Brain pericyte (primary cell): Measurements from ENCODE around the gene LIN37.
"Not testable (repeated sequence)": the region's sequence is repeated elsewhere in the genome, so short reads cannot be mapped to it uniquely, and the experiment has no call there.

Experiments
- DNase-seq: peaks from one replicate; pipeline ENCODE4 v3.0.0-alpha.2; 2012; ENCODE audit warnings: low read depth, low spot score

The LIN37 gene

DNA sequence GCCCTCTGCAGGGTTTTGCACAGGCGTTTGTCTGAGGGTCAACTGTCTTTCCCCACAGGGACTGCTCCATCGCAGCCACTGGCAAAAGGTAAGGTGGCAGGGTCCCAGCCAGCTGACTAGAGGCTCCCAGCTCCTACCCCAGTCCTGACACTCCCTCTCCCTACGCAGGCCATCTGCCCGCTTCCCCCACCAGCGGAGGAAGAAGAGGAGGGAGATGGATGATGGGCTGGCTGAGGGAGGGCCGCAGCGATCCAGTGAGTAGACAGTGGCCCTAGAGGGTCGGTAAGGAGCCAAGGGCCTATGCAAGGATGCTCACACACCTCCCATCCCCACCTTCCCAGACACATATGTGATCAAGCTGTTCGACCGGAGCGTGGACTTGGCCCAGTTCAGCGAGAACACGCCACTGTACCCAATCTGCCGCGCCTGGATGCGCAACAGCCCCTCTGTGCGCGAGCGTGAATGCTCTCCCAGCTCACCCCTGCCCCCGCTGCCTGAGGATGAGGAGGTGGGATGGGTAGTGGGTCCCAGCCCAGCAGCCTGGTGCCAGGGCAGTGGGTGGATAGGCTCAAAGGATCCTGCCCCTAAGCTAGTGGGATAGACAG, 4.5 kb downstream of the LIN37 start:
- no peak for DNase-seq

DNA sequence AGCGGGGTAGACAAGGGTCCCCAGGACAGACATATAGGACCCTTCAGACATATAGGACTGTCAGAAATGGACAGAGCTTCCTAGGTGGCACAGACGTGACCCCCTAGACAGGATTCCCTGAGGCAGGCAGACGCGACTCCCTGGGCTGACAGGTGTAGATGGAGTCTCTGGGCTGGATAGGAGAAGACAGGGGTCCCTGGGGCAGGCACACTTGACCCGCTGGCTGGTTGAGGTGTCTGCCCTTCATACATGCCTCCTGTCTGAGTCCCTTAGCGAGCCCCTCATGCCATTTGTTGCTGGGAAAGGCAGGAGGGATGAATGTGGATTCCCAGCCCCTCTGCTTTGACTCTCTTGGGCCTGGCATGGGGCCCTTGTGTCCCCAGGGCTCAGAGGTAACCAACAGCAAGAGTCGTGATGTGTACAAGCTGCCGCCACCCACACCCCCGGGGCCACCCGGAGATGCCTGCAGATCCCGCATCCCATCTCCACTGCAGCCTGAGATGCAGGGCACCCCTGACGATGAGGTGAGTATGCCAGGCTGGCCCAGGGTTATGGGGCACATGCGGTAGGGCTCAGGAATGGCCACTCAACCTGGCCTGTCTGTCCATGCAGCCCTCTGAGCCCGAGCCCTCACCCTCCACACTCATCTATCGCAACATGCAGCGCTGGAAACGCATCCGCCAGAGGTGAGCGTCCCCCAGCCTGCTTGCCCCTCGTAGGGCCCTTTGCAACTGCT, 5.4 kb downstream of the LIN37 start:
- DNase-seq = no peak

DNA sequence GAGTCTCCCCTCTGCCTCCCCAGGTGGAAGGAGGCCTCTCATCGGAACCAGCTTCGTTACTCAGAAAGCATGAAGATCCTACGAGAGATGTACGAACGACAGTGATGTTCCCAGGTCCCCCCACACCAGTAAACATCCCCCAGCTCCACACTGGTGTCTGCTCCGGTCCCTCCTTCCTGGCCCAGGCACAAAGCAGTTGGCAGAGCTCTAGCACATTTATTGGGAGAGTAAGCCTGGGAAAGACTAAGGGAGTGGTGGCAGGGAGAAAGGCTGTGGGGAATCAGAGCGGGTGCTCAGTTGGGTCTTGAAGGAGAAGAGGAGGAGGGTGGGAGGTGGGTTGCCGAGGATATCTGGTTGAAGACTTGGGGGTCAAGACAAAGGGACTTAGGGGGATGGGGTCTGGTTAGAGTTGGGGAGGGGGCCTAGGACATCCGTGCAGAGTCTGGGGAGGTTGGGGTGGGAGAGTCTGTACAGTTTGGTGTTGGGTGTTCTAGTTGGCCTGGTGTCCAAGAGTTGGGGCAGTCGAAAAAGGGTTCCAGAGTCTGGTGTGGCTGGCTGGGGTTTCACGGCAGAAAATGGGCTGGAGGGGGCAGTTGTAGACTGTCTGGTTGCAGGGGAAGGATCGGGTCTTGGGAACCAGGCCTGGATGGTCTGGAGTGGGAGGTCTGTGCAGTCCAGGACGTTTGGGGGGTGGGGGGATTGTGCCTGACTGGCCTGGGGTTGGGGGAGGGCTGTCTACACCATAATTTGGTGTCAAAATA, 6.2 kb downstream of the LIN37 start:
- DNase-seq = no peak

DNA sequence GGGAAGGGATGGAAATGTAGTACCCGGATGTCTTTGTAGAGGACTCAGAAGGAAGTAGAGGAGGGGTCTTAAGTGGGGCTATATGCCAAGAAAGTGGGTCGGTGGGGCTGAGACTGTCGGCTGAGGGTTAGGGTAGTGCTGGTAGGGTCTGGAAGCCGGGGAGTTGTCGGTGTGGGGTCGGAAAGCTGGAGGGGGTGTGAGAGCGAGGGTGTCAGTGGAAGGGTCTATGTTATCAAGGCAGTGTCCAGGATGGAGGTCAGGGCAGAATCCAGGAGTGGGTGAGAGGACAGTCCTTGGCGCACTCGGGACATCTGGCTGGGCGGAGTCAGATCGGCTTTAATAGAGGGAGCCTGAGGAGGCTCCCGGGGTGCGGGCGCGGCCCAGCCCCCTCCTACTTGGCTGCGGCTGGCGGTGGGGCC, 6.8 kb downstream of the LIN37 start:
- no peak for DNase-seq

DNA sequence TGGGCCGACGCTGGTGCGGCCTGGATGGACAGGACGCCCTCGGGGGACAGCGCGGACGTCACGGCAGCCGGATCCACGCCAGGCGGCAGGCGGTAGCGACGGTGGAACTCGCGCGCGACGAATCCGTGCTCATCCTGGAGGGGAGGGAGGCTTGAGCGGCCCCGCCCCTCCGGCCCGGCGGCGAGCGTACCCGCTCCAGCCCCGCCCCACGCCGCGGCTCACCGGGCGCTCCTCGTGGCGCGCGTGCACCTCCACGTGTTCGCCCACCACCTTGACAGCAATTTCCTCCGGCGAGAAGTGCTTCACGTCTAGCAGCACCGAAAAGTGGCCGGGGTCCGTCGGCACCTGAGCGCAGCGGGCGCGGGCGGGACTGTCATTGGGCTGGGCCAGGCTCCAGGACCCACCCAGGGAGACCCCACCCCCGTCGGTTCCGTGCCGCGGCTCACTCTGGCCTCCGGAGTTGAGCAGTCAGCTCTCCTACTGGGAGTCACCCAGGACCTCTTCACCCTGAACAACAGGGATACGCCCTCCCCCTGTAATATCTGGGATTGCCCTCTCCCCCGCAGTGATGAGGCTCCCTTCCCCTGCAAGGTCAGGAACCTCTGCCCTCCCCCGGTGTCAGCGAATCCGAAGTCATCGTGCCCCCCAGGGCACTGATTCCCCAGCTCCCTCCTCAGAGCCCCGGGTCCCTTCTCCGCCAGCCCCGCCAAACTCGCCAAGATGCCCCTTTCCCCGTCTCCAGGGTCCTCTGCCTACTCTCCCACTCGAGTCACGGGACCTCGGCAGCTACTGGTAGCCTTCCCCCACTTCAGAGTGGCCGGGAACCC, 7.4 kb downstream of the LIN37 start:
- no peak for DNase-seq

DNA sequence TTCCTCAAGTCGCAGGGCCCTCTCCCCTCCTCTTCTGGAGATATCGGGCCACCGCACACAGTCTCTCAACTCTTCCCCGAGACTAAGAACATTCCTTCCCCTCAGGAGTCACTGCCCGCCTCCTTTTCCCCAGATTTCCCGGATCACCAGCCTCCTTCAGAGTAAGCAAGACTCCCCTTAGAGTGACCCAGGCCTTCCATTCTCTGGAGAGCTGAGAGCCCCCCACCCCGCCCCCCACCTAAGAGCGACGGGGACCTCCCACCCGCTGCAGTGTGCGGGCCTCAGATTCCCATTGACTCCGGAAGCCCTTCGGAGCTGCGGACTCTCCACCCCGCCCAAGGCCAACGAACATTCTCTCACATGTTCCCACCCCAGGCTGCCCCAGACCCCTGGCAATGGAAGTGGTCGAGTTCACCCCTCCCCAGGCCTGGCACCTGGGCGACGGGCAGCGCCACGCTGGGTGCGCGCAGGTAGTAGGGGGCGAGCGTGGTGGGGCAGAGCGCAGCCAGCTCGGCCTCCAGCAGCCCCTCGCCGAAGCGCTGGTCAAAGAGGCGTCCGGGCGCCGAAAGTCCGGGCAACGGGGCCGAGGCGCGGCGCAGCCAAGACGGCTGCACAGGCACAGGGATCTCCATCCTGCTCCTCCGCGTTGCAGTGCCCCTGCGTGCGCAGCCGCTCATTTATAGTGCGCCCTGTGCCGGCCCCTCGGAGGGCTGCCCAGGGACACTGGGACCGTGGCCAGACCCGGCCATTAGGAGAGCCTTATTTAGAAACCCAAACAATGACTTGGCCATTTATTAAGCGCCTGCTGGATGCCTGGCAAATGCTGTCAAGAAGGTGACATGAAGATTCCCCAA, 8.2 kb downstream of the LIN37 start, which contains the start of gene HSPB6:
Gene HSPB6 (minus strand): TSS at position 653 of the 854 bp plus-strand sequence. CDS start 21 bp downstream, at position 632.
- no peak for DNase-seq

DNA sequence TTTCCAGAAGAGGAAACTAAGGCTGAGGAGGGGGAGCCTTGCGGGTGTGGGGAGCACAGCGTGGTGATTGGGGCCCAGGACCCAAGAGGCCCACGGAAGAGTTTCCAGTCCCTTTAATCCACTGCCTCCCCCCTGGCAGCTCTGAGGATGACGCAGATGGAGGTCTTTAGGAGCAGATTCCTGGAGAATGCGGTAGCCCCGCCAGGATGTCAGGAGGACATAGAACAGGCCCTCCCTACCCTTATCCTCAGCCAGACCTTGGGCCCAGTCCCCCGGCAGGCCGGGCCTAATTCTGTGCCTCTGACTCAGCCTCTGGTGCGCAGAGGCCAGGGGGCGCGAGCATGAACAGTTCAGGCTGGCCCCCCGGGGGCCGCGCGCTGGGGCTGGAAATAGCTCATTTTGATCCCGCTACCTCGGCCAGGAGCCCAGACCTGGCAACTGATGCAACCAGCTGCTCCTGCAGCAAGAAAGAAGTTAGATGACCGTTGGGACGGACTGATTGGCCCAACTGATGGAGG, 8.9 kb downstream of the LIN37 start:
- DNase-seq = peak; percentile 81

DNA sequence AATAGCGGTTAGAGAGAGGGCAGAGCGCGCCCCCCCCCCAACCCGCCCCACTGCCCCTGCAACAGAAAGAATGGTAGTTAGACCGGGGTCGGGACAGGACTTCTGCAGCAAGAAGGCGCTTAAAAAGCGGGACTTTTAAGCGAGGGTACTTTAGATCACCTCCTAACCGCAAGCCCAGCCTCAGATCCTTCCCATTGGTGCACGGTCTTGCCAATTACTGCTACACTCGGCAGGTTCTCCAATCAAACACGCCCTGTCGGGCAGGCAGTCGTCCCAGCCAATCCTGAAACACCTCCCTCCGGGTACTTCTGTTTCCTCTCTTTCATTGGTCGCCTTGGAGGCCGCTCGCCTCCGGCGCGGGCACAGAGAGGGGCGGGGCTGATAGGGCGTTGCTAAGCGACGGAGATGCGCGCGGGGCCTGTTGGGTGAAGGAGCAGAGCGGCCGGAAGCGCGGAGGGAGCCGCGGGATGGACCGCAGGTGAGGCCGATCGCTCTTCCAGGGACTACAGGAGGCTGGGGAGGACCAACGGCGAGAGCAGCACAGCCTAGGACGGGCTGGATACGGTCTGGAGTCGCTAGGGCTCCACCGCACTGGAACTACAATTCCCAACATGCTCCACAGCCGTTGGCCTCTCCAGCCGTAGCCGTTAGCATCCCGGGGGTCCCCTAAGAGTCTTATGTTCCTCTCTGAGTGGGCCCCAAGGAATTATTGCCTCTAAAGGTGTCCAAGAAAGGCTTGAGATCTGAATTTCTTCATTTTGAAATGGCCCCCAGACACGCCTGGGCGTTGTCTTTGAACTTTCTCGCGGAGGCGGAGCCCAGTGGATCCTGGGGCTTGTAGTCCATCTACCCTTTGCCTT, 9.6 kb downstream of the LIN37 start, which contains the start of gene PROSER3:
Gene PROSER3 (plus strand): TSS at position 428 of the 860 bp plus-strand sequence. CDS start 40 bp downstream, at position 468.
- DNase-seq = peak; percentile 98

DNA sequence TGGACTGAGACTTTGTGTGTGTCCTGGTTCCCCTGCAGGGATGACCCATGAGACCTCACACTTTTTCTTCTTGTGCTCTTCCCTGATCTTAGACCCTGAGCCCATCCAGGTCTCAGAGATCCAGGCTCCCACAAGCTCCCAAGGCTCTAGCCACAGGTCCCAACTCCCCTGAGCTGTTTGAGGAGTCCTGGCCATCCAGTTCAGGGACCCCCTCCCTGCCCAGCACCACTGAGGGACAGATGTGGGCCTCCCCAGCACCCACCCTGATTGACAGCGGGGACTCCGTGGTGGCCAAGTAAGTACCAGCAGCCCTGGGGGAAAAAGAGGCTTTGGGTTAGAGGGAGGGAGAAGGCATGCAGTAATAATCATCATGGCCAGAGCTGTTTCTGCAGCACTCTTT, 11.3 kb downstream of the LIN37 start:
- no peak for DNase-seq

DNA sequence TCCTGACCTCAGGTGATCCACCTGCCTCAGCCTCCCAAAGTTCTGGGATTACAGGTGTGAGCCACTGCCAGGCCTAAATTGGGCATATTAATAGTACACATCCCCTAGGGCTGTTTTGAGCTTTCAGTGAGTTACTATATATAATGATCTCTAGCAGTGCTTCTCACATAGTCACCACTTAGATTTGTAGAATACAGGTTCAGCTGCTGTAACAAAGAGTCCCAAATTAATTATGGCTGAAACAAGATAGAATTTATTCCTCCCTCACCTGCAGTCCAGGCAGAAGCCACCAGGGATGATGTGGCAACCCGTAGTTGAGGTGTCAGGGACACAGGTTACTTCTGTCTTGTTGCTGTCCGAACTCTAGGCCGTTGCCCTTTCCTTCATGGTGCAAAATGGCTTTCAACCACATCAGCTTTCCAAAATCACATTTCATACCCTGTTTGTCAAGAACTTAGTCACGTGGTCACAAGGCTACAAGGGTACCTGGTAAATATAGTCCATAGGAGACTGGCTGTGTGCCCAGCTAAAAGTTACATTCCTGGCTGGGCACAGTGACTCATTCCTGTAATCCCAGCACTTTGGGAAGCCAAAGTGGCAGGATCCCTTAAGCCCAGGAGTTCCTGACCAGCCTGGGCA, 12.5 kb downstream of the LIN37 start:
- no peak for DNase-seq

DNA sequence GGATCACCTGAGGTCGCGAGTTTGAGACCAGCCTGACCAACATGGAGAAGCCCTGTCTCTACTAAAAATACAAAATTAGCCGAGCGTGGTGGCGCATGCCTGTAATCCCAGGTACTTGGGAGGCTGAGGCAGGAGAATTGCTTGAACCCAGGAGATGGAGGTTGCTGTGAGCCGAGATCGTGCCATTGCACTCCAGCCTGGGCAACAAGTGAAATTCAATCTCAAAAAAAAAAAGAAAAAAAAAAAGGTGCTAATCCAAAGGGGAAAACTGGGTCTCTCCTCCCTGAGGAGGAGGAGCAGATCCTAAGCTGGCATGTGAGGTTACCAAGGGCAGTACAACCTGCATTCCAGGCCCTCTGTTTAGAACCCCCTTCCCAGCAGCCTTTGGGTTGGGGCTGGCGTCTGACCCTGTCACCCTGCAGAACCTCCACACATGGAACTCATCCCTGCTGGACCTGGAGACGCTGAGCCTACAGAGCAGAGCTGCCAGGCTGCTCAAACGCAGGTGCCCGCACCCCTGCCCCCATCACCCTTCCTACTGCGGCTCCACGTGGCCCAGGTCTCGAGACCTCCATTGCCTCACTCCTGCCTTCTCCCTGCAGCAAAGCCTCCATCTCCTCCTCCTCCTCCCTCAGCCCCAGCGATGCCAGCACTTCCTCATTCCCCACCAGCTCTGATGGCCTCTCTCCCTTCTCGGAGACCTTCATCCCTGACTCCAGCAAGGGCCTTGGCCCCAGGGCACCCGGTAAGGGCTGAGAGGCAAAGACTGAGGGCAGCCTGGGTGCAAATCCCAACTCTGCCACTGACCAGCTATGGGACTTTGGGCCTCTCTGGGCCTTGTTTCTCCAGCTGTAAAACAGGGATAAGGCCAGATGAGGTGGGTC, 16.3 kb downstream of the LIN37 start:
- no peak for DNase-seq

DNA sequence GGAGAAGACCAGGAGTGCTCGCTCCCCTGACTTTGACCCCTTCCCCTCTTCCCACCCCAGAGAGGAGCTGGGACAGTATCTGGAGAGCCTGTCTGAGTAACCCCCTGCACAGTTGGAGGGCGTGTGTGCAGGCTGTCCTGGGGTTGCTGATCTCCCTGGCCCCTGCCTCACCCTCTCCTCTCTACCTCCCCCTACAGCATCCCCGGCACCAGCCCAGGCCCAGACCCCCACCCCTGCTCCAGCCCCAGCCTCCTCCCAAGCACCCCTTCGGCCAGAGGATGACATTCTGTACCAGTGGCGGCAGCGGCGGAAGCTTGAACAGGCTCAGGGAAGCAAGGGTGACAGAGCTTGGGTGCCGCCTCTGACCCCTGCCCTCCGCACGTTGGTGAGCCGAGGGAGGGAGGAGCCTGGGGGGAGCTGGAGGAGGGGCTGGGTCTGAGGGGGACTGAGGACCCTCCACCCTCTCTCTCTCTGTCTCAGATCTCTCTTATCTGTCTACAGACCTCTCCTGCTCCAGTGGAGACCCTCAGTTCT, 18.3 kb downstream of the LIN37 start:
- no peak for DNase-seq

DNA sequence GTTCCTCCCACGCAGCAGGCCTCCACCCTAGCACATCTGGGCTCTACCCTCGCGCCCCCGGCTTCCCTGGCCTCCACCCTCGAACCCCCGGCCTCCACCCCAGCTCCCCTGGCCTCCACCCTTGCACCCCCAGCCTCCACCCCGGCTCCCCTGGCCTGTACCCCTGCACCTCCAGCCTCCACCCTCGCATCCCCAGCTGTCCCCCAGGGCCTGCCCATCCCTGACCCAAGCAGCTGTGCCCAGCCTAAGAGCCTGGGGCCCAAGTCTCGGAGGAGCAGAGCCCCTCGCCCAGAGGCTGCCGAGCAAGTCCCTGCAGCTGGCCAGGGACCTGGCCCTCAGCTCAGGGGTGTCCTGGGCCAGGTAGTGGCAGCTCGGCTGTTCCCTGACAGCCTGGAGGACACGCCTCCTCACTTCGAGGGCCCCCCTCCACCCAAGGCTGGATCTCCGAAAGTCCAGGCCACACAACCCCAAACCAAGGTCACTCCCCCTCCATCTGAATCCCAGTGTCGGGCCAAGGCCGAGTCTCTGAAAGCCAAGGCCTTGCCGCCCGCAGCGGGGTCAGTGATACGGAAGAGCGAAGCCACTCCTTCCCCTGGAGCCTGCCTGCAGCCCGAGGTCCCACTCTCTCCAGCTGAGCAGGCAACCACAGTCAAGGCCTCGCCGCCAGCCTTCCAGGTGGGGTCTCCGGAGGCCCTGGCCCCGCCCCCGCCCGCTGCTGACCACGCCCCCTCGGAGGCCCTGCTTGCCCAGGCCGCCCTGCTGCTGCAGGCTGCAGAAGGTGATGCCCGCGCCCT, 19.1 kb downstream of the LIN37 start:
- no peak for DNase-seq

DNA sequence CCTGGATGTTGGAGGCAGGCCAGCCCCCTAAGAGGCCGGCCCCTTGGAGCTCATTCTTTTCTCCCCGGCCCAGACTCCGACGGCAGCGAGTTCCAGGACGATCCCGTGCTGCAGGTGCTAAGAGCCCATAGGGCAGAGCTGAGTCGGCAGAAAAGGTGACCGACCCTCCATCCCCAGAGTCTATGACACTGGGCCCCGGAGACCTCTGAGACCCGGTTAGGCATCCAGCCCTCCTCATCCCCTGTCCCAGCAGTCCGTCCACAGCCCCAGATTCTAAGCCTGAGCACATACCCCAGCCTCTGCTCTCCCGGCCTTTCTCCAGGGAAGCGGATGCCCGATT, 19.7 kb downstream of the LIN37 start:
- DNase-seq = no peak

DNA sequence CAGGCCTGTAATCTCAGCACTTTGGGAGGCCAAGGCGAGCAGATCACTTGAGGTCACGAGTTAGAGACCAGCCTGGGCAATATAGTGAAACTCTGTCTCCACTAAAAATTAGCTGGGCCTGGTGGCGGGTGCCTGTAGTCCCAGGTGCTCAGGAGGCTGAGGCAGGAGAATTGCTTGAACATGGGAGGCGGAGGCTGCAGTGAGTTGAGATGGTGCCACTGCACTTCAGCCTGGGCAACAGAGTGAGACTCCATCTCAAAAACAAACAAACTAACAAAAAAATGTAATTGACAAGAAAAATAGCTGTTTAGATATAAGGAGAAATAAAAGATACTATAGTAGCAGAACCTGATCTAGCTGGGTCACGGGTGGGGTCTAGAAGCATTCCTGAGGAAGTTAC, 24.0 kb downstream of the LIN37 start:
- not testable (repeated sequence) for DNase-seq

DNA sequence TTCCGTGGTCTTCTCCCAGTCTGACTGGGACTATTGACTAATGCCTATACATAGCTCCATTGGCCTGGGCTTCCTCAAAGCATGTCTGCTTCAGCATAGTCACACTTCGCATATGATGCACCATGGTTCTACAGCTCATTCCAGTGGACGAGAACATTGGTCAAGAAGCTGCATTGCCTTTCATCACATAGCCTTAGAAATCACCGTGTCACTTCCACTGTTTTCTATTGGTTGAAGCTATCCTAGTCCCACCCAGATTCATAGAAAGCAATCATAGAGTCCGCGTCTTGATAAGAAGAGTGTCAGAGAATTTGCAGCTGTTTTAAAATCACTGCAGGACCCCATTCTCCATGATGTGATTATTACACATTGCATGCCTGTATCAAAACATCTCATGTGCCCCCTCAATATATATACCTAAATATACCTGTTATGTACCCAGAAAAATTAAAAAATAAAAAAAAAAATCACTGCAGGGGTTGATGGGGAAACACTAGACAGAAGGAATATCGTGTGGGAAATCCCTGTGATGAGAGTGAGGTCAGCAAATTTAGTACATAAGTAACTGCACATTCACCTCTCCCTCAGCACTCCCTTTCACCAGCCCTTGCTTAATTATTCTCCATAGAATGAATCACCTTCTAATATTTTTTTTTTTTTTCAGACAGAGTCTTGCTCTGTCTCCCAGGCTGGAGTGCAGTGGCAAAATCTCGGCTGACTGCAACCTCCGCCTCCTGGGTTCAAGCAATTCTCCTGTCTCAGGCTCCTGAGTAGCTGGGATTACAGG, 24.8 kb downstream of the LIN37 start:
- no peak for DNase-seq
